ENCODE data around the gene CLK2. TPM values are rescaled to one million over a fixed set of nuclear protein-coding genes. Genes with fewer than 3 reads are reported as not detected.

CLK2 gene
- total RNA-seq, 2 donors from 2014 or later = 69.8 to 82.3 TPM

GRCh38 chr1:155313261-155313660 is 40.0 kb upstream of the CLK2 start:
- no peak for TF ChIP-seq CTCF (conservative IDR thresholded peaks at IDR 0.05)
- Mint-ChIP-seq H3K27me3 (ENCODE audit: insufficient read depth) (no peaks in the 10 kb centered on the region), H3K4me3 (no peak overlapping the region), H3K9me3 (no peaks in the 10 kb centered on the region), H3K4me1 (peaks cover 4% of the 10 kb centered on the region), H3K27ac (no peak overlapping the region), H3K36me3 (ENCODE audit: low read depth) (peaks cover 55% of the 10 kb centered on the region)
- no peak overlapping the region for H3K9ac ChIP-seq (ENCODE audit: extremely low read depth, low read length, poor library complexity, severe bottlenecking)
- H3K9me3 ChIP-seq (ENCODE audit: control insufficient read depth, low read length) = no peaks in the 10 kb centered on the region
- WGBS, 2 experiments (ENCODE audit: insufficient coverage in 1 of 2, insufficient read length in 1 of 2) = 92 to 94% methylated on average over 8 of the region's 8 CpGs
- peaks cover 52% of the 10 kb centered on the region for H3K36me3 ChIP-seq (ENCODE audit: control insufficient read depth, insufficient read depth, low read length)
- H3K27ac ChIP-seq (ENCODE audit: low read depth, low read length) = no peak overlapping the region
- peak; percentile 32 for DNase-seq
- H3K4me1 ChIP-seq (ENCODE audit: control insufficient read depth, insufficient read depth, low read length) = peaks cover 4% of the 10 kb centered on the region
- H3K27me3 ChIP-seq (ENCODE audit: control insufficient read depth, insufficient read depth, low read length, poor library complexity, severe bottlenecking) = no peaks in the 10 kb centered on the region
- no peak overlapping the region for H3K4me3 ChIP-seq (ENCODE audit: low read length)

- Histone ChIP-seq H3K27ac (ENCODE audit: low read depth, low read length) (peak overlapping the region; percentile 80), H3K4me1 (ENCODE audit: control insufficient read depth, insufficient read depth, low read length) (peaks cover 4% of the 10 kb centered on the region), H3K9ac (ENCODE audit: extremely low read depth, low read length, poor library complexity, severe bottlenecking) (peak overlapping the region; percentile 92), H3K27me3 (ENCODE audit: control insufficient read depth, insufficient read depth, low read length, poor library complexity, severe bottlenecking) (no peaks in the 10 kb centered on the region), H3K4me3 (ENCODE audit: low read length) (peak overlapping the region; percentile 99), H3K9me3 (ENCODE audit: control insufficient read depth, low read length) (no peaks in the 10 kb centered on the region), H3K36me3 (ENCODE audit: control insufficient read depth, insufficient read depth, low read length) (peaks cover 31% of the 10 kb centered on the region)
- Mint-ChIP-seq H3K27ac (peak overlapping the region; percentile 98), H3K4me1 (peaks cover 6% of the 10 kb centered on the region), H3K36me3 (ENCODE audit: low read depth) (peaks cover 35% of the 10 kb centered on the region), H3K27me3 (ENCODE audit: insufficient read depth) (no peaks in the 10 kb centered on the region), H3K9me3 (no peaks in the 10 kb centered on the region), H3K4me3 (peak overlapping the region; percentile 95)
- WGBS, 2 experiments (ENCODE audit: insufficient coverage in 1 of 2, insufficient read length in 1 of 2) = 55 to 58% methylated on average over 4 to 11 of the region's 11 CpGs
- DNase-seq = no peak
- no peak for TF ChIP-seq CTCF (conservative IDR thresholded peaks at IDR 0.05)
Observed at GRCh38 chr1:155309423-155310021, 36.2 kb upstream of the CLK2 start.

GRCh38 chr1:155308493-155309422 is 35.5 kb upstream of the CLK2 start, which contains the start of gene FDPS:
FDPS (plus strand) TSS chr1:155308866; CDS start chr1:155309790, 924 bp downstream.
- no peaks in the 10 kb centered on the region for H3K27me3 ChIP-seq (ENCODE audit: control insufficient read depth, insufficient read depth, low read length, poor library complexity, severe bottlenecking)
- peaks cover 4% of the 10 kb centered on the region for H3K4me1 ChIP-seq (ENCODE audit: control insufficient read depth, insufficient read depth, low read length)
- H3K9me3 ChIP-seq (ENCODE audit: control insufficient read depth, low read length) = no peaks in the 10 kb centered on the region
- H3K9ac ChIP-seq (ENCODE audit: extremely low read depth, low read length, poor library complexity, severe bottlenecking) = peak within 1 kb of the TSS; percentile 92
- peak within 1 kb of the TSS; percentile 90 for H3K27ac ChIP-seq (ENCODE audit: low read depth, low read length)
- H3K27me3 Mint-ChIP-seq (ENCODE audit: insufficient read depth) = peaks cover 2% of the 10 kb centered on the region
- H3K4me1 Mint-ChIP-seq = peaks cover 6% of the 10 kb centered on the region
- peaks cover 23% of the 10 kb centered on the region for H3K36me3 ChIP-seq (ENCODE audit: control insufficient read depth, insufficient read depth, low read length)
- no peaks in the 10 kb centered on the region for H3K9me3 Mint-ChIP-seq
- peak within 1 kb of the TSS; percentile 98 for H3K27ac Mint-ChIP-seq
- 0 to 1% methylated on average over 39 to 51 of the region's 51 CpGs for WGBS, 2 experiments (ENCODE audit: insufficient coverage in 1 of 2, insufficient read length in 1 of 2)
- TF ChIP-seq CTCF (conservative IDR thresholded peaks at IDR 0.05) = no peak
- H3K4me3 Mint-ChIP-seq = peak within 1 kb of the TSS; percentile 95
- peak within 1 kb of the TSS; percentile 99 for H3K4me3 ChIP-seq (ENCODE audit: low read length)
- DNase-seq = peak; percentile 99
- H3K36me3 Mint-ChIP-seq (ENCODE audit: low read depth) = peaks cover 32% of the 10 kb centered on the region
